GM12874 (cell line): ENCODE results near the gene PEX14.

Experiments
- TF ChIP-seq, protein P1 (sequence below): IDR thresholded peaks from 2 replicates; pipeline ENCODE4 v1.5.1; 2011; ENCODE audit warnings: low read depth, mild to moderate bottlenecking, control low read depth, low read length, moderate library complexity; ENCODE audit not compliant: insufficient read depth

PEX14 gene

DNA sequence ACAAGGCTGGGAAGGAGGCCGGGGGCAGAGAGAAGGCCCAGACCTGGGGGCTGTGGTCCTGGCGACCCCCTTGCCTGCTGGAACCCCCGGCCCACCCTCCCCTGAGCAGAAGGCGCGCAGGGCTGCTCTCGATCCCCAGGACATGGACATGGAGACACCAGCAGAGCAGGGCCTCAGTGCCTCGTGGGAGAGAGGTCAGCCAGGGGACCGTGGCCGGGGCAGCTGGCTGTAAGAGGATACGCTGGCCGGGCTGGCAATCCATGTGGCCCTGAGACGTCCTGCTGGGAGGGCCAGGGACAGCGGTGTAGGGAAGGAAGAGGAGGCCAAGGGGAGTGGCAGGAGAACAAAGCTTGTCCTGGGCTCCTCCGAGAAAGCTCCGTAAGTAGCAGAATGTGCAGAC lies 189.5 kb downstream of the PEX14 start:
- TF ChIP-seq, protein P1, sequence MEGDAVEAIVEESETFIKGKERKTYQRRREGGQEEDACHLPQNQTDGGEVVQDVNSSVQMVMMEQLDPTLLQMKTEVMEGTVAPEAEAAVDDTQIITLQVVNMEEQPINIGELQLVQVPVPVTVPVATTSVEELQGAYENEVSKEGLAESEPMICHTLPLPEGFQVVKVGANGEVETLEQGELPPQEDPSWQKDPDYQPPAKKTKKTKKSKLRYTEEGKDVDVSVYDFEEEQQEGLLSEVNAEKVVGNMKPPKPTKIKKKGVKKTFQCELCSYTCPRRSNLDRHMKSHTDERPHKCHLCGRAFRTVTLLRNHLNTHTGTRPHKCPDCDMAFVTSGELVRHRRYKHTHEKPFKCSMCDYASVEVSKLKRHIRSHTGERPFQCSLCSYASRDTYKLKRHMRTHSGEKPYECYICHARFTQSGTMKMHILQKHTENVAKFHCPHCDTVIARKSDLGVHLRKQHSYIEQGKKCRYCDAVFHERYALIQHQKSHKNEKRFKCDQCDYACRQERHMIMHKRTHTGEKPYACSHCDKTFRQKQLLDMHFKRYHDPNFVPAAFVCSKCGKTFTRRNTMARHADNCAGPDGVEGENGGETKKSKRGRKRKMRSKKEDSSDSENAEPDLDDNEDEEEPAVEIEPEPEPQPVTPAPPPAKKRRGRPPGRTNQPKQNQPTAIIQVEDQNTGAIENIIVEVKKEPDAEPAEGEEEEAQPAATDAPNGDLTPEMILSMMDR, result no peak

DNA sequence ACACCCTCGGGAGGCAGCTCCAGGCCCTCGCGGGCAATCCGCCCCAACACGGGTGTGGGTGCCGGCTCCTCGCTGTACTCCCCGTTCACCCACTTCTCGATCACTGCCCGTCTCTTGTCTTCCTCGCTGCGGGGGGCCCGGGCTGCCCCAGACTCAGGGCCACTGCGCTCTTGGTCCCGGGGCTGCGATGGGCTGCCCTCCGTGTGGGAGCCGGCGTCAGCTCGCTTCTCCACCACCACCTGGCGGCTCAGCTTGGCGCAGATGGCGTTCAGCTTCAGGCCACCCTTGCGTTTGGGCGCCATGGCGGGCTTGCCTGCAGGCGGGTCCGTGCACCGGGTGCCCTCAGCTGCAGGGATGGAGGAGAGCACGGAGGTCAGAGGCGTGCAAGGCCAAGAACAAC lies 190.5 kb downstream of the PEX14 start:
- TF ChIP-seq, protein P1, result no peak

DNA sequence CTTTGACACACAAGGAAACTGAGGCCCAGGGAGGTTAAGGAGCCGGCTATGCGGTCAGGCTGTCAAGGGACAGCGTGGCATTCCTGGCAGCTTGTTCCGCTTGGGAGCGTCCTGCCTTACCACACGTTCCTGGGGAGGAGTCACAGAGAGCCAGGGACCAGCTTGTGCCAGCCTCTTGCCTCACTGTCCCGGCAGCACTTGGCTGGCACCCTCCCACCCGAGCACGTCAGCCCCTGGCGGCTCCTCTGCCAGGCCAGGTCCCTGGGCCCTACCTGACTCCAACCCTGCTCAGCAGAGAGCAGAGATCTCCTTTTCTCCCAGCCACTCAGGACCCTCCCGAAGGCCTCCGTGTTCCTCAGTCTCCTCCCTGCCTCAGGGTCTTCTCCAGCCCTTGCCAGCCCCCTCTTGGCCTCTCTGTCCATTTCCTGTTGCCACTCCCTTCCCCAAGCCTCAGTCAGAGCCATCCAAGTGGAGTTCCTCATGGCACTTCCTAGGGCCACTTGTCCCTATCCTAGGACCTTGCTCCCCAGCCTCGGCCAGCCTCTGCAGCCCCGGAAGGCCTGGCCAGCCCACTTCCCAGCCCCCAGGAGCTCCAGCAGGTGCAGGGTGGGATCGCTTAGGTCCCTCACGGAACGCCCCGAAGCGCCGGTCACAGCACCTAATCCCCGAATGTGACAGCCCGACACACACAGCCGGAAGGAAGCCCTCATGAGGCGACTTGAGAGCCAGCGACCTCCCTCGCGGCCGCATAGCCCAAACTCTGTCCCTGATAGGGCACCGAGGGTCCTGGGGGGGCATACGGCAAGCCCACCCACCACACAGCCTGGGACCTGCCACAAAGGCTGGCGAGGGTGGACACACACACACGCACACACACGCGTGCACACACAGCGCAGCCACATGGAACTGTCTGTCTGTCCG lies 191.4 kb downstream of the PEX14 start:
- TF ChIP-seq, protein P1, result no peak

DNA sequence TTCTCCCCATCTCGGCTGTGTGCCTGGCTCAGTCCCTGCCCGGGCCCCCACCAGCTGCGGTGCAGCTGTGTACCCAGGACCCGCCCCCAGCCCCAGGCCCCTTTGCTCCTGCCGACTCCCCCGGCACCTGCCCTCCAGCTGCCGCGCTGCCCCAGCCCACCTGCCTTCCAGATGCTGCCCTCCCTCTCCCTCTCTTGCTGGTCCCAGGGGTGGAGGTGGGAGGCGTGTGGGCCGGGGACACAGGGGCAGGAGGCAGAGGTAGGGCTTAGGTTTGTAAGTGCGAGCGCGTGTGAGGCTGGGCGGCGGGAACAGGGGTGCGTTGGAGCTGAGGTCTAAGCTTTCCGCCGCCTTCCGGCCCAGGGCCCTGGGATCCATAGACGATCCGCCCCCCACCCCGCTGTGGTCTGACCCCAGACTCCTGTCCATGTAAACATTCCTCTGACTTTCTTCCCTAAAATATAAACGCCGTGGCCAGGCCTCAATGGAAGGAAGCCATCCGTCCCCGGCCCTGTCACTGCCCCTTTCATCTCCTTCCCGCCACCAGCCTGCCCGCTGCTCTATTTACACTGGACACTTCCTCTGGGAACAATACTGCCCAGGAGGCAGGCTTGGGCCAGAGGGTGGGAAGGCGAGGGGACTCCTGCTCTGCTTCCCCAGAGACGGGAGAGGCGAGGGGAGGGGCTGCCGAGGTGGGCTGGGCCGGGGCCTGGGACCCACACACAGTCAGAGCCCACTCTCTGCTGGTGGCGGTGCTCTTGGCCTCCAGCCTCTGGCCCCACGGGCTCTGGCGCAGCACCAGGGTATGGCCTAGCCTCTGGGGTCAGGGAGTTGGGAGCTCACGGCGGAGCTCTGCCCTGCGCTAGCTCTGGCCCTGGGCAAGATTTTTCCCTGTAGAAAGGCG lies 193.4 kb downstream of the PEX14 start:
- TF ChIP-seq, protein P1, result no peak

DNA sequence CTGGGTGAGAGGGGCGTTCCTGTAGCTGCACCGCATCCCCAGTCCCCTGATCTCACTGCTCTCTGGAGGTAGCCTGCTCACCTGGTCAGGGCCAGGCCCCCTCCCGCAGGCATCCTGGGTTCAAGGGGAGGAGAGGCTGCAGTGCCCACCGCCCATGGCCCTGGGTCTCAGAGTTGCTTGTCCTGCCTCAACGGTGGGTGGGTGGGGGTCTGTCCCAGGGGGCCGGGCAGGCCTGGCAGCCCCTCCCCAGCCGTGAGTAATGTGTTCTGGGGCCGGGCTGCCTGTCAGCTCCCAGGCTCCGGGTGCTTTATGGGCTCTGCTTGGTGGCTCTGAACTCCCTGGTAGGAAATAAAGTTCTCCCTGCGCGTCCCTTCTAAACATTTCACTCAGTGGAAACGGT lies 194.8 kb downstream of the PEX14 start:
- TF ChIP-seq, protein P1, result no peak

DNA sequence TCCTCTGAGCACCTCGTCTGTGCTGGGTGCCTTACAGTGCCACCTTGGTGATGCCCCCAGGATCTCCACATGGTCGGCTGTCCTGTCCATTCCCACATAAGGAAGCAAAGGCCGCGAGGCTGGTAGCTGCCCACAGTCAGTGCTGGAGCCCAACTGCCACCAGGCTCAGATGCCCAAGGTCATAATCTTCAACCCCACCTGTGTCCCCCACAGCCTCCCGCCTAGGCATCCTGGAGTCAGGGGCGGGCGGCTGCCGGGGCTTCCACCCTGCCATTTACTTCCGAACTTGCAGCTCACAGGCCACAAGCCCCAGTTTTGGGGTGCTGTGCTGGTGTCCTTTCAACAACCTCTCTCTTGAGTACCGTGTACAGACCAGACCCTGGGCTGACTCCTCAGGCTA lies 195.4 kb downstream of the PEX14 start:
- TF ChIP-seq, protein P1, result no peak

DNA sequence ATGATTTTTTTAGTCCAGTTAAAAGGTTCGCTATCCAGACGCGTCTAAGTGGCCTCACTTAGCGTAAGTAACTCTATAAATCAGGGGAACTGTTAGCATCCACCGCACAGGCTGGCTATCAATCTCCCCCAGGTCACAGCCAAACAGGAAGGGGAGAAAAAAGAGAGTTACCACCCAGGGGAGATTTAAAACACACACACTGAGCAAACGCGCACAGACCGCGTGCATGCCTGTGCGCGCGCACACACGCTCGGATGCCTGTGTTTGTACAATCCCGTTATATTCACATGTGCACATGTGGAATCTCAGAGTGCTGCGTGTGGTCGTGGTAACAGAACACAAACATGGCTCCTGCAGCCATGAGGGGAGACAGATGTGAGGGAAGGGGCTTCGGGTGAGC lies 196.3 kb downstream of the PEX14 start:
- TF ChIP-seq, protein P1, result no peak
